GM23338 (cell line): ENCODE measurements around the gene CDCA7.

ENCODE experiments used
- CREB1 ChIP-seq: fragments of 250-450 bp; sonication (Bioruptor Pico); IDR thresholded peaks from 2 replicates; pipeline ENCODE4 v1.5.0; 2020; ENCODE audit warnings: low read depth, mild to moderate bottlenecking, moderate library complexity
- EZH2 ChIP-seq: fragments of 200-600 bp; sonication (generic); IDR thresholded peaks from one replicate; pipeline ENCODE4 v1.8.0; 2017; ENCODE audit warnings: antibody characterized with exemption, mild to moderate bottlenecking, low read depth; ENCODE audit not compliant: unreplicated experiment
- EZH2phosphoT487 ChIP-seq: fragments of 200-600 bp; sonication (generic); IDR thresholded peaks from one replicate; pipeline ENCODE4 v1.8.1; 2018; ENCODE audit warnings: antibody characterized with exemption; ENCODE audit not compliant: unreplicated experiment
- JUNB ChIP-seq: IDR thresholded peaks from one replicate; pipeline ENCODE4 v1.6.1; 2016; ENCODE audit warnings: antibody characterized with exemption; ENCODE audit not compliant: unreplicated experiment
- POLR2AphosphoS5 ChIP-seq: IDR thresholded peaks from 2 replicates; pipeline ENCODE4 v1.6.1; 2016; ENCODE audit warnings: antibody characterized with exemption, low read depth
- ZNF114 ChIP-seq: fragments of 250-450 bp; sonication (Bioruptor Pico); IDR thresholded peaks from 2 replicates; pipeline ENCODE4 v1.5.0; 2020; ENCODE audit warnings: mild to moderate bottlenecking, moderate library complexity
- ZNF331 ChIP-seq: fragments of 250-450 bp; sonication (Bioruptor Pico); IDR thresholded peaks from 2 replicates; pipeline ENCODE4 v1.5.0; 2020; ENCODE audit warnings: low read depth, mild to moderate bottlenecking, moderate library complexity
- TF ChIP-seq, protein P1 (sequence below), 2 experiments: fragments of 200-600 bp in 1 of 2; sonication (generic) in 1 of 2; conservative IDR thresholded peaks; 2 replicates each; pipeline versions ENCODE4 v1.5.1 to v1.6.1; 2016 to 2017; ENCODE audit warnings: antibody characterized with exemption in 2 of 2, low read depth in 2 of 2, mild to moderate bottlenecking in 2 of 2, moderate library complexity in 1 of 2
- TF ChIP-seq, protein P2 (sequence below): IDR thresholded peaks from one replicate; pipeline ENCODE4 v1.6.1; 2018; ENCODE audit warnings: antibody characterized with exemption; ENCODE audit not compliant: unreplicated experiment

DNA sequence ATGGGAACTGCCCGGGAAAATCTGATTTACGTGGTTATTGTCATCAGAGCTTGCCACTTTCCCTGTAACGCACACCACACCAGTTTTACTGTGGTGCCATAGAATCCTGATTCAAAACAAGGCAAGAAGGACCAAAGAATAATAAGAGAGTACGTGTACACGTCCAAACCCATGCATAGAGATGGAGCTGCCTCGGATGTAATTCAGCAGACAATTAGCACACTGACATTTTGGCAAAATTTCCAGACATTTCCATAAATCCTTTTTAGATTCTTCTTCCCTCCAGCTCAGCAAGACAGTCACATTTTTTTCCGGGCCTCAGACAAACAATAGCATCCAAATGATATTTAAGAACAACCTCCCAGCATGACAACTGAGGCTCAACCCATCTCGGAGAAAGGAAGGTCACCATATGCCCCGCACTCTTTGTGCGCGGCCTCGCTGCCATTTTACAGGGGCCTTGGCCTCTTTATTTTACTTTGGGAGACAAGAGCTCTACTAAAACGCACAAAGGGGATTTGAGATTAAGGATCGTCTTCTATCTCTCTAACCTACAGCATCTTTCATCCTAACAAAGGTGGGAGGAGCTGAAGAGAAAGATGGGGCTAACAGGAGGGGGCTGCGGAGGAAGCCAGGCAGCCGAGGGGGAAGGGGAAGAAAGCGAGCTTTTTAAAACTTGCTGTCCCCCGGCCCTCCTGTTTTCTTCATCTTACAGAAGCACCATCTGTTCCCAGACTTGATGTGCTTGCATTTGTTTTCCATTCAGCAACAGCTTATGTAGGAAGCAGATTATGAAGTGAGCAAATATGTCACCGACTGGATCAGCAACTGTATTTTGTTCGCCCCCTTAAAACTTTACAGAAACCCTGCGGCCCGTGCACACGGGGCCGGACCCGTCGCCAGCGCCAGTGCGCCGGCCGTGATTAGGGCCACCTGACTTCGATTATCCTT is 61.0 kb downstream of the CDCA7 start:
- TF ChIP-seq EZH2phosphoT487 (no peak), POLR2AphosphoS5 (no peak), EZH2 (no peak), ZNF331 (CRISPR knock-in tag) (no peak), ZNF114 (CRISPR knock-in tag) (no peak), JUNB (no peak), CREB1 (CRISPR knock-in tag) (no peak)
- TF ChIP-seq, protein P1, sequence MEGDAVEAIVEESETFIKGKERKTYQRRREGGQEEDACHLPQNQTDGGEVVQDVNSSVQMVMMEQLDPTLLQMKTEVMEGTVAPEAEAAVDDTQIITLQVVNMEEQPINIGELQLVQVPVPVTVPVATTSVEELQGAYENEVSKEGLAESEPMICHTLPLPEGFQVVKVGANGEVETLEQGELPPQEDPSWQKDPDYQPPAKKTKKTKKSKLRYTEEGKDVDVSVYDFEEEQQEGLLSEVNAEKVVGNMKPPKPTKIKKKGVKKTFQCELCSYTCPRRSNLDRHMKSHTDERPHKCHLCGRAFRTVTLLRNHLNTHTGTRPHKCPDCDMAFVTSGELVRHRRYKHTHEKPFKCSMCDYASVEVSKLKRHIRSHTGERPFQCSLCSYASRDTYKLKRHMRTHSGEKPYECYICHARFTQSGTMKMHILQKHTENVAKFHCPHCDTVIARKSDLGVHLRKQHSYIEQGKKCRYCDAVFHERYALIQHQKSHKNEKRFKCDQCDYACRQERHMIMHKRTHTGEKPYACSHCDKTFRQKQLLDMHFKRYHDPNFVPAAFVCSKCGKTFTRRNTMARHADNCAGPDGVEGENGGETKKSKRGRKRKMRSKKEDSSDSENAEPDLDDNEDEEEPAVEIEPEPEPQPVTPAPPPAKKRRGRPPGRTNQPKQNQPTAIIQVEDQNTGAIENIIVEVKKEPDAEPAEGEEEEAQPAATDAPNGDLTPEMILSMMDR (conservative IDR thresholded peaks at IDR 0.05; ENCODE audit: low read depth in 2 of 2): no peak
- TF ChIP-seq, protein P2, sequence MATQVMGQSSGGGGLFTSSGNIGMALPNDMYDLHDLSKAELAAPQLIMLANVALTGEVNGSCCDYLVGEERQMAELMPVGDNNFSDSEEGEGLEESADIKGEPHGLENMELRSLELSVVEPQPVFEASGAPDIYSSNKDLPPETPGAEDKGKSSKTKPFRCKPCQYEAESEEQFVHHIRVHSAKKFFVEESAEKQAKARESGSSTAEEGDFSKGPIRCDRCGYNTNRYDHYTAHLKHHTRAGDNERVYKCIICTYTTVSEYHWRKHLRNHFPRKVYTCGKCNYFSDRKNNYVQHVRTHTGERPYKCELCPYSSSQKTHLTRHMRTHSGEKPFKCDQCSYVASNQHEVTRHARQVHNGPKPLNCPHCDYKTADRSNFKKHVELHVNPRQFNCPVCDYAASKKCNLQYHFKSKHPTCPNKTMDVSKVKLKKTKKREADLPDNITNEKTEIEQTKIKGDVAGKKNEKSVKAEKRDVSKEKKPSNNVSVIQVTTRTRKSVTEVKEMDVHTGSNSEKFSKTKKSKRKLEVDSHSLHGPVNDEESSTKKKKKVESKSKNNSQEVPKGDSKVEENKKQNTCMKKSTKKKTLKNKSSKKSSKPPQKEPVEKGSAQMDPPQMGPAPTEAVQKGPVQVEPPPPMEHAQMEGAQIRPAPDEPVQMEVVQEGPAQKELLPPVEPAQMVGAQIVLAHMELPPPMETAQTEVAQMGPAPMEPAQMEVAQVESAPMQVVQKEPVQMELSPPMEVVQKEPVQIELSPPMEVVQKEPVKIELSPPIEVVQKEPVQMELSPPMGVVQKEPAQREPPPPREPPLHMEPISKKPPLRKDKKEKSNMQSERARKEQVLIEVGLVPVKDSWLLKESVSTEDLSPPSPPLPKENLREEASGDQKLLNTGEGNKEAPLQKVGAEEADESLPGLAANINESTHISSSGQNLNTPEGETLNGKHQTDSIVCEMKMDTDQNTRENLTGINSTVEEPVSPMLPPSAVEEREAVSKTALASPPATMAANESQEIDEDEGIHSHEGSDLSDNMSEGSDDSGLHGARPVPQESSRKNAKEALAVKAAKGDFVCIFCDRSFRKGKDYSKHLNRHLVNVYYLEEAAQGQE: no peak
